Fibroblast of lung (primary cell): ENCODE results near the gene HBM. TPM values are rescaled to one million over a fixed set of nuclear protein-coding genes. Genes with fewer than 3 reads are reported as not detected.

ENCODE experiments used
- DNase-seq, 2 donors: peaks; one replicate each; pipeline versions ENCODE4 v3.0.0 to v3.0.0-alpha.2; 2010; ENCODE audit warnings: low read depth in 2 of 2
- H2AFZ ChIP-seq: 2 replicates; pipeline ENCODE4 v1.5.1; 2012; ENCODE audit warnings: low read length, control low read depth, inconsistent platforms
- H3K27ac ChIP-seq: 2 replicates; pipeline ENCODE4 v1.5.1; 2011; ENCODE audit warnings: low read length, control low read depth; ENCODE audit not compliant: insufficient read depth
- H3K27me3 ChIP-seq: 2 replicates; pipeline ENCODE4 v1.5.1; 2011; ENCODE audit warnings: mild to moderate bottlenecking, low read length; ENCODE audit not compliant: control insufficient read depth, insufficient read depth
- H3K36me3 ChIP-seq: 2 replicates; pipeline ENCODE4 v1.5.1; 2011; ENCODE audit warnings: low read length; ENCODE audit not compliant: control insufficient read depth, insufficient read depth
- H3K4me1 ChIP-seq: 2 replicates; pipeline ENCODE4 v1.5.1; 2011; ENCODE audit warnings: low read length; ENCODE audit not compliant: control insufficient read depth, insufficient read depth; ENCODE audit errors: extremely low read depth
- H3K4me2 ChIP-seq: 2 replicates; pipeline ENCODE4 v1.5.1; 2011; ENCODE audit warnings: low read length, control low read depth; ENCODE audit not compliant: insufficient read depth; ENCODE audit errors: extremely low read depth
- H3K4me3 ChIP-seq, 4 experiments: fragments of 200-600 bp in 1 of 4; sonication (generic) in 1 of 4; replicated peaks in 1 of 4; 2 replicates each; pipeline ENCODE4 v1.5.1; 2011 to 2016; ENCODE audit warnings: low read length in 4 of 4, low read depth in 3 of 4, mild to moderate bottlenecking in 3 of 4, control low read depth in 2 of 4, inconsistent platforms in 1 of 4, mixed read lengths in 1 of 4; ENCODE audit not compliant: insufficient read depth in 1 of 4; ENCODE audit errors: control extremely low read depth in 1 of 4
- H3K79me2 ChIP-seq: 2 replicates; pipeline ENCODE4 v1.5.1; 2012; ENCODE audit warnings: mild to moderate bottlenecking, low read length, inconsistent platforms; ENCODE audit not compliant: control insufficient read depth, insufficient read depth
- H3K9ac ChIP-seq: 2 replicates; pipeline ENCODE4 v1.5.1; 2011; ENCODE audit warnings: mild to moderate bottlenecking, low read length, control low read depth; ENCODE audit not compliant: insufficient read depth
- H3K9me3 ChIP-seq: 2 replicates; pipeline ENCODE4 v1.5.1; 2012; ENCODE audit warnings: low read depth, low read length; ENCODE audit not compliant: control insufficient read depth, insufficient read depth
- H4K20me1 ChIP-seq: 2 replicates; pipeline ENCODE4 v1.5.1; 2011; ENCODE audit warnings: low read length; ENCODE audit not compliant: control insufficient read depth, insufficient read depth; ENCODE audit errors: extremely low read depth
- CTCF ChIP-seq, 2 donors: IDR thresholded peaks in 1 of 2; conservative IDR thresholded peaks in 1 of 2; 1 replicate in 1 of 2; 2 replicates in 1 of 2; pipeline ENCODE4 v1.5.1; 2011 to 2012; ENCODE audit warnings: low read length in 2 of 2, control low read depth in 1 of 2, inconsistent platforms in 1 of 2, low read depth in 1 of 2, mild to moderate bottlenecking in 1 of 2
- EZH2 ChIP-seq: IDR thresholded peaks from 2 replicates; pipeline ENCODE4 v1.5.1; 2012; ENCODE audit warnings: low read length, control low read depth, mild to moderate bottlenecking; ENCODE audit errors: missing control alignments
- polyA plus RNA-seq, 2 donors: library from polyadenylated mRNA; depleted of rRNA in 1 of 2; stranded (reverse) in 1 of 2; unstranded in 1 of 2; fragments of >200 nt; gene quantifications; 2 replicates each; pipeline ENCODE4 v1.2.1, GENCODE V29; 2011 to 2012; ENCODE audit warnings: missing spikeins in 1 of 2
- total RNA-seq: library from RNA; depleted of rRNA; stranded (reverse); fragments of >200 nt; gene quantifications from 2 replicates; pipeline ENCODE4 v1.2.1, GENCODE V29; 2014

The HBM gene
- total and polyA plus RNA-seq, 2 donors (not counting 1 experiment from before 2014, with no cell fraction given), result not detected

- no peak for DNase-seq
- no peak overlapping the region for H3K27ac ChIP-seq
- TF ChIP-seq CTCF (conservative IDR thresholded peaks at IDR 0.05 in 1 of 2, IDR thresholded peaks at IDR 0.05 in 1 of 2; ENCODE audit: low read depth in 1 of 2, low read length in 2 of 2) (no peak), EZH2 (no peak)
- no peak overlapping the region for H3K4me3 ChIP-seq
- no peaks in the 10 kb centered on the region for H3K4me1 ChIP-seq
- H2AFZ ChIP-seq, result no peak overlapping the region
- H3K9ac ChIP-seq, result no peak overlapping the region
- H3K9me3 ChIP-seq, result no peaks in the 10 kb centered on the region
- H3K27me3 ChIP-seq, result peaks cover 37% of the 10 kb centered on the region
- H3K4me2 ChIP-seq, result no peak overlapping the region
- H3K36me3 ChIP-seq, result no peaks in the 10 kb centered on the region
- no peaks in the 10 kb centered on the region for H4K20me1 ChIP-seq
- H3K79me2 ChIP-seq, result no peaks in the 10 kb centered on the region
Observed at GRCh38 chr16:164827-165538, 795 bp upstream of the HBM start.

- H3K9ac ChIP-seq, result no peak overlapping the region
- H3K4me1 ChIP-seq, result no peaks in the 10 kb centered on the region
- TF ChIP-seq CTCF (conservative IDR thresholded peaks at IDR 0.05 in 1 of 2, IDR thresholded peaks at IDR 0.05 in 1 of 2; ENCODE audit: low read depth in 1 of 2, low read length in 2 of 2) (no peak), EZH2 (peak; percentile 92)
- H3K9me3 ChIP-seq, result no peaks in the 10 kb centered on the region
- no peaks in the 10 kb centered on the region for H3K36me3 ChIP-seq
- H3K4me2 ChIP-seq, result no peak overlapping the region
- H2AFZ ChIP-seq, result no peak overlapping the region
- H3K27ac ChIP-seq, result no peak overlapping the region
- no peak overlapping the region for H3K4me3 ChIP-seq
- H4K20me1 ChIP-seq, result no peaks in the 10 kb centered on the region
- no peaks in the 10 kb centered on the region for H3K79me2 ChIP-seq
- DNase-seq, result no peak
- H3K27me3 ChIP-seq, result peaks cover 37% of the 10 kb centered on the region
Observed at GRCh38 chr16:166375-167121, 770 bp downstream of the HBM start.

DNA sequence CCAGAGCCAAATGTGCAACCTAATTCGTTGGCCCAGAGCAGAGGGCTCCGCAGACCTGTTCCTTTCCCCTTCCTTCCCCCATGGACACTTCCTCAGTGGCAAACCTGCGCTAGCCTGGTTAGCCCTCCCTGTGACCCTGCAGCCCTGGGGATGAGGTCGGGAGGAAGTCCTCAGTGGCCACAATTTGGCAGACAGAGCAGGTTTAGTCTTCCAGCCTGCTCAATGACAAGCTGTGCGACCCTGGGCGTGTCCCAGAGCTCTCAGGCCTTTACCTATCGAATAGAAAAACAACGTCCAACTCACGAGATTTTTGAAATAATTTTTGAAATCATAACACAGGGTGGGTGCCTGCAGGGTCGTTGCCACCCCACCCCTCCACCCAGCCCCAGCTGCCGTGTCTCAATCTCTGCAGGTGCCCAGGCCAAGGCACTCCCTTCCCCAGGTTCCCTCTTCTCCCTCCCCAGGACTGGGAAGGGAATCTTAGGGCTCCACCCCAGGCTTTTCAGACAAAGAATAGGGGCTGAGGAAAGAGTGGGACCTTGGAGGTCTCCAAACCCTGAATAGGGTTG lies 1.4 kb downstream of the HBM start:
- no peak overlapping the region for H3K4me3 ChIP-seq
- H3K4me1 ChIP-seq, result no peaks in the 10 kb centered on the region
- DNase-seq, result no peak
- no peaks in the 10 kb centered on the region for H4K20me1 ChIP-seq
- H3K9ac ChIP-seq, result no peak overlapping the region
- TF ChIP-seq CTCF (conservative IDR thresholded peaks at IDR 0.05 in 1 of 2, IDR thresholded peaks at IDR 0.05 in 1 of 2; ENCODE audit: low read depth in 1 of 2, low read length in 2 of 2) (no peak), EZH2 (no peak)
- H3K79me2 ChIP-seq, result no peaks in the 10 kb centered on the region
- no peaks in the 10 kb centered on the region for H3K36me3 ChIP-seq
- no peak overlapping the region for H2AFZ ChIP-seq
- no peaks in the 10 kb centered on the region for H3K9me3 ChIP-seq
- H3K27me3 ChIP-seq, result peaks cover 37% of the 10 kb centered on the region
- no peak overlapping the region for H3K4me2 ChIP-seq
- no peak overlapping the region for H3K27ac ChIP-seq
